ENCODE measurements around the gene DSCAM. TPM values are rescaled to one million over a fixed set of nuclear protein-coding genes. Genes with fewer than 3 reads are reported as not detected.

The DSCAM gene
- total RNA-seq, 1 experiment from 2014 or later, result not detected

- in situ Hi-C loops (cut with HindIII; ENCODE audit: low pct_unique_long_range_greater_than_20kb, low sequenced_read_pairs), result no loop called here
- no peak for DNase-seq (ENCODE audit: low read depth, low spot score)
Observed at GRCh38 chr21:40732253-40733023, 114.5 kb downstream of the DSCAM start.

GRCh38 chr21:40731206-40731605, 115.8 kb downstream of the DSCAM start:
- in situ Hi-C loops (cut with HindIII; ENCODE audit: low pct_unique_long_range_greater_than_20kb, low sequenced_read_pairs), result no loop called here
- DNase-seq (ENCODE audit: low read depth, low spot score), result no peak

GRCh38 chr21:40730426-40730800, 116.5 kb downstream of the DSCAM start:
- in situ Hi-C loops (cut with HindIII; ENCODE audit: low pct_unique_long_range_greater_than_20kb, low sequenced_read_pairs), result no loop called here
- DNase-seq (ENCODE audit: low read depth, low spot score), result no peak

GRCh38 chr21:40729761-40730425, 117.1 kb downstream of the DSCAM start:
- in situ Hi-C loops (cut with HindIII; ENCODE audit: low pct_unique_long_range_greater_than_20kb, low sequenced_read_pairs), result no loop called here
- DNase-seq (ENCODE audit: low read depth, low spot score), result no peak

- in situ Hi-C loops (cut with HindIII; ENCODE audit: low pct_unique_long_range_greater_than_20kb, low sequenced_read_pairs), result no loop called here
- no peak for DNase-seq (ENCODE audit: low read depth, low spot score)
Observed at GRCh38 chr21:40723966-40724365, 123.0 kb downstream of the DSCAM start.

GRCh38 chr21:40723317-40723716, 123.6 kb downstream of the DSCAM start:
- DNase-seq (ENCODE audit: low read depth, low spot score), result no peak
- in situ Hi-C loops (cut with HindIII; ENCODE audit: low pct_unique_long_range_greater_than_20kb, low sequenced_read_pairs), result no loop called here

GRCh38 chr21:40719615-40720014, 127.3 kb downstream of the DSCAM start:
- DNase-seq (ENCODE audit: low read depth, low spot score), result no peak
- in situ Hi-C loops (cut with HindIII; ENCODE audit: low pct_unique_long_range_greater_than_20kb, low sequenced_read_pairs), result no loop called here

GRCh38 chr21:40717028-40717427, 129.9 kb downstream of the DSCAM start:
- in situ Hi-C loops (cut with HindIII; ENCODE audit: low pct_unique_long_range_greater_than_20kb, low sequenced_read_pairs), result no loop called here
- DNase-seq (ENCODE audit: low read depth, low spot score), result no peak

- DNase-seq (ENCODE audit: low read depth, low spot score), result no peak
- in situ Hi-C loops (cut with HindIII; ENCODE audit: low pct_unique_long_range_greater_than_20kb, low sequenced_read_pairs), result no loop called here
Observed at GRCh38 chr21:40714536-40714935, 132.4 kb downstream of the DSCAM start.

GRCh38 chr21:40707656-40708244, 139.2 kb downstream of the DSCAM start:
- in situ Hi-C loops (cut with HindIII; ENCODE audit: low pct_unique_long_range_greater_than_20kb, low sequenced_read_pairs), result no loop called here
- DNase-seq (ENCODE audit: low read depth, low spot score), result no peak

GRCh38 chr21:40706806-40707655, 139.9 kb downstream of the DSCAM start:
- in situ Hi-C loops (cut with HindIII; ENCODE audit: low pct_unique_long_range_greater_than_20kb, low sequenced_read_pairs), result no loop called here

GRCh38 chr21:40706176-40706575, 140.8 kb downstream of the DSCAM start:
- DNase-seq (ENCODE audit: low read depth, low spot score), result no peak

More at GRCh38 chr21:40706806-40707655, 139.9 kb downstream of the DSCAM start:
- DNase-seq (ENCODE audit: low read depth, low spot score), result no peak

GRCh38 chr21:40704141-40704540, 142.8 kb downstream of the DSCAM start:
- no peak for DNase-seq (ENCODE audit: low read depth, low spot score)
- in situ Hi-C loops (cut with HindIII; ENCODE audit: low pct_unique_long_range_greater_than_20kb, low sequenced_read_pairs), result no loop called here

More at GRCh38 chr21:40706176-40706575, 140.8 kb downstream of the DSCAM start:
- in situ Hi-C loops (cut with HindIII; ENCODE audit: low pct_unique_long_range_greater_than_20kb, low sequenced_read_pairs), result no loop called here

GRCh38 chr21:40699366-40699765, 147.6 kb downstream of the DSCAM start:
- in situ Hi-C loops (cut with HindIII; ENCODE audit: low pct_unique_long_range_greater_than_20kb, low sequenced_read_pairs), result no loop called here
- no peak for DNase-seq (ENCODE audit: low read depth, low spot score)

- in situ Hi-C loops (cut with HindIII; ENCODE audit: low pct_unique_long_range_greater_than_20kb, low sequenced_read_pairs), result no loop called here
- no peak for DNase-seq (ENCODE audit: low read depth, low spot score)
Observed at GRCh38 chr21:40696246-40696645, 150.7 kb downstream of the DSCAM start.

GRCh38 chr21:40689840-40690360, 157.1 kb downstream of the DSCAM start:
- in situ Hi-C loops (cut with HindIII; ENCODE audit: low pct_unique_long_range_greater_than_20kb, low sequenced_read_pairs), result no loop called here
- no peak for DNase-seq (ENCODE audit: low read depth, low spot score)

GRCh38 chr21:40689217-40689616, 157.7 kb downstream of the DSCAM start:
- in situ Hi-C loops (cut with HindIII; ENCODE audit: low pct_unique_long_range_greater_than_20kb, low sequenced_read_pairs), result no loop called here

More at GRCh38 chr21:40689217-40689616, 157.7 kb downstream of the DSCAM start:
- DNase-seq (ENCODE audit: low read depth, low spot score), result no peak

All from SK-MEL-5 (cell line).